ENCODE data around the gene HSPA12A. TPM values are rescaled to one million over a fixed set of nuclear protein-coding genes. Genes with fewer than 3 reads are reported as not detected.

The HSPA12A gene
- total RNA-seq, 3 donors from 2014 or later = 0.15 to 0.45 (median 0.16) TPM

DNA sequence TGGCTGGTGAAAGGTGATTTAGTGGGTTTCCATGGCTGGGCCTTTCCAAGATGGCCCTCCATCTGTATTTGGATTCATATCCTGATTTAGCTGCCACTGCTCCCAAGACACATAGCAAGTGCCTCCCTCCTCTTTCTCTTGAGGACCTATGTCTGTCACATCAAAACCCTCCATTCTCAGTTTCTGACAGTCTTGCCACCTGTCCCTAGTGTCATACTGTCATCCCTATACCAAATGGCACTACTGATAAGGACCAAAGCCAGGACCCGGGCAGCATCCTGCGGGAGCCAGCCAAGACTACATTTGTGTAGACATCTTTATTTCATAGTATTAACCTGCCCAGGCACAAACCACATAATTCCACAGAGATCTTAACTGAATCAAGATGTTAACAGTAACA is 86.8 kb downstream of the HSPA12A start:
- peaks cover 8% of the 10 kb centered on the region for H3K9me3 Mint-ChIP-seq
- H3K4me3 Mint-ChIP-seq = no peak overlapping the region
- ATAC-seq (no peak), DNase-seq (no peak)
- no peaks in the 10 kb centered on the region for H3K36me3 Mint-ChIP-seq (ENCODE audit: insufficient read depth)
- H3K27me3 Mint-ChIP-seq (ENCODE audit: low read depth) = peaks cover 15% of the 10 kb centered on the region
- H3K4me1 Mint-ChIP-seq (ENCODE audit: low read depth) = no peaks in the 10 kb centered on the region

DNA sequence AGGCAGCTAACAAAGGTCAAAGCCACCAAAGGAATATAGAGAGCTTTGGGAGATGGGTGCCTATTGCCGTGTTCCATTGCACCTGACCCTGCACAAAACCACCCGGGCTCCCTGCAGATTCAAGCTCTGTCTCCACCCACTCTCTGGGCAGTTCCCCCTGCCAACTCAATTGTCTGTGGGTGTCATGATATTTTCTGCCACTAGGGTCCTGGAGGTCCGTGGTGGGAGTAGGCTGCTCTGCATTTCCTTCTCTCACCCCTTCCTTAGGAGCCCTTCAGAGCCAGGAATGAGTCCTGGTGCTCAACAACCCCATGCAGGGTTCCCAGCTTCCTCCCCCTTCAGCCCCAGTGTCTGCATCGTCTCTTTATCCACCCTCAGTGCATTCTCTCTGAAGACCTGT is 87.5 kb downstream of the HSPA12A start:
- no peak for ATAC-seq
- DNase-seq = no peak
- H3K36me3 Mint-ChIP-seq (ENCODE audit: insufficient read depth) = no peaks in the 10 kb centered on the region
- peaks cover 15% of the 10 kb centered on the region for H3K27me3 Mint-ChIP-seq (ENCODE audit: low read depth)
- H3K9me3 Mint-ChIP-seq = peaks cover 8% of the 10 kb centered on the region
- no peaks in the 10 kb centered on the region for H3K4me1 Mint-ChIP-seq (ENCODE audit: low read depth)
- no peak overlapping the region for H3K4me3 Mint-ChIP-seq

DNA sequence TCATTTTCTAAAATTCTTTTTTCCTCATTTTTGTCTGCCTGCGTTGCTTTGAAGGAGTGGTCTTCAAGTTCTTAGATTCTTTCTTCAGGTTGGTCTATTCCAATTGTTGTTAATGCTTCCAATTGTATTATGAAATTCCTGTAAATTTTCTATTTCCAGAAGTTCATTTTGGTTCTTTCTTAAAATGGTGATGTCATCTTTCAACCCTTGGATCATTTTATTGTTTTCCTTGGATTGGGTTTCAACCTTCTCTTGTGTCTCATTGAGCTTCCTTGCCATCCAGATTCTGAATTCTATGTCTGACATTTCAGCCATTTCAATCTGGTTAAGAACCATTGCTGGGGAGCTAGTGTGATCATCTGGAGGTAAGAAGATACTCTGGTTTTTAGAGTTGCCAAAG is 88.5 kb downstream of the HSPA12A start:
- ATAC-seq (no peak), DNase-seq (no peak)
- Mint-ChIP-seq H3K4me1 (ENCODE audit: low read depth) (no peaks in the 10 kb centered on the region), H3K36me3 (ENCODE audit: insufficient read depth) (no peaks in the 10 kb centered on the region), H3K9me3 (peaks cover 15% of the 10 kb centered on the region), H3K27me3 (ENCODE audit: low read depth) (peaks cover 15% of the 10 kb centered on the region), H3K4me3 (no peak overlapping the region)

DNA sequence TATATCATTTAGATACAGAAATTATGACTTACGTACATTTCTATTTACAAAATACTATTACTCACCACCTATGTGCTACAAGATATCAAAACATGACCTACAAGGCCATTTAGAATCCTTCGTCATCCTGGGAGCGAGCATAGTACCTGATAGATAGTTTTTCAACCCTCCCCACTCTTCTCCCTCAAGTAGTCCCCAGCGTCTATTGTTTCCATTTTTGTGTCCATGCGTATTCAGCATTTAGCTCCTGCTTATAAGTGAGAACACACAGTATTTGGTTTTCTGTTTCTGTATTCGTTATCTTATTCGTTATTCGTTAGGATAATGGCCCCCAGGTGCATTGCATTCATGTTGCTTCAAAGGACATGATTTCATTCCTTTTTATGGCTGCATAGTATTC is 93.5 kb downstream of the HSPA12A start:
- no peaks in the 10 kb centered on the region for H3K4me1 Mint-ChIP-seq (ENCODE audit: low read depth)
- H3K27me3 Mint-ChIP-seq (ENCODE audit: low read depth) = peaks cover 8% of the 10 kb centered on the region
- peaks cover 16% of the 10 kb centered on the region for H3K9me3 Mint-ChIP-seq
- ATAC-seq = no peak
- H3K36me3 Mint-ChIP-seq (ENCODE audit: insufficient read depth) = no peaks in the 10 kb centered on the region
- H3K4me3 Mint-ChIP-seq = no peak overlapping the region
- DNase-seq = no peak

DNA sequence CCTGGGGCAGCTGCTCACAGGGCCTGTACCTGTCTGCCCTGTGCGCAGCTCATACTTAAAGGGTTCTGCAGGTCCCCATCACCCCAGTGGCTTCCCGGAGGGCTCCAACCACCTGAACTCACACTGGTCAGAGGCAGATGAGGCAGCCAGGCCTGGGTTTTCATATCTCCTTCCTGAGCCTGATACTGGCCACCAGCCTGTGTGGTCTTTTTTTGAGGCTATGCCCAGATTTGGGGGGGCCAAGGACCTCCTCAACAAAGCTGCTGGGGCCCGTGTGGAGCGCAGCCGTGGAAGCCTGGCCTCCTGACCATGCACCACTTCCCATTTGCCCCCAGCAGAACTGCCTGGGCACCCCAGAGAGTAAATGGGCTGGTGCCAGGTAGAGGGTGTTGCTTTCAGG is 95.9 kb downstream of the HSPA12A start:
- Mint-ChIP-seq H3K4me1 (ENCODE audit: low read depth) (no peaks in the 10 kb centered on the region), H3K36me3 (ENCODE audit: insufficient read depth) (no peaks in the 10 kb centered on the region), H3K4me3 (no peak overlapping the region), H3K9me3 (peaks cover 12% of the 10 kb centered on the region), H3K27me3 (ENCODE audit: low read depth) (peaks cover 11% of the 10 kb centered on the region)
- DNase-seq (no peak), ATAC-seq (no peak)

DNA sequence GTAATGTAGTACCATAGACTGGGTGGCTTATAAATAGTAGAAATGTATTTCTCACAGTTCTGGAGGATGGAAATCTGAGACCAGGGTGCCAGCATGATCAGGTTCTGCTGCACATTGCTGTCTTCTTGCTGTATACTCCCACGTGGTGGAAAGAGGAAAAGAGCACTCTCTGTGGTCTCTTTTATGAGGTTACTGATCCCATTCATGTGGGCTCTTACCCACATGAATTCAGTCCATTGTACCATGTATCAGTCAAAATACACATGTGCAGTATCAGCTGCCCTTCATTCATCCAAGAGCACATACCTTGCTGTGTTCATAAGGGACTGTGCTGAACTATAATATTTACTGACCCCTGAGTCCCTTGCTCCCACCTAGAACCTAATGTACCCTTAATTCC is 104.5 kb downstream of the HSPA12A start:
- no peaks in the 10 kb centered on the region for H3K9me3 Mint-ChIP-seq
- ATAC-seq = peak; percentile 71 to 73
- H3K27me3 Mint-ChIP-seq (ENCODE audit: low read depth) = peaks cover 6% of the 10 kb centered on the region
- no peak for DNase-seq
- H3K4me3 Mint-ChIP-seq = no peak overlapping the region
- no peaks in the 10 kb centered on the region for H3K36me3 Mint-ChIP-seq (ENCODE audit: insufficient read depth)
- H3K4me1 Mint-ChIP-seq (ENCODE audit: low read depth) = no peaks in the 10 kb centered on the region

DNA sequence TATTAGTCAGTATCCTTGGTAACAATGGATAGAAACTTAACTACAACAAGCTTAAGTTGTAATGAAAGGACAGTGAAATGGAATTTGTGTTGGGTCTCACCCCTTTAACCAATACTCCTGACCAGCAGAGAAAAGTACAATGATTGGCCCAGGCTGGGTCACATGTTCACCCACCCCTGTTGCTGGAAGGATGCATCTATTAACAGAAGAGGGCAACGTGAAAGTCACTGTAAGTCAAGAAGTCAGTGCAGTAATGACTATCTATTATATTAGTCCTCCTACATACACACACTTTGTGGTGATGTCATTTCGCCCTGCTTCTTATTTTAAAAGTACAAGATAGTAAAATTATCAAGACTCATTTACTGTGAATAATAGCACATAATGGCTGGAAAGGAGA is 105.4 kb downstream of the HSPA12A start:
- no peaks in the 10 kb centered on the region for H3K4me1 Mint-ChIP-seq (ENCODE audit: low read depth)
- H3K36me3 Mint-ChIP-seq (ENCODE audit: insufficient read depth) = no peaks in the 10 kb centered on the region
- H3K9me3 Mint-ChIP-seq = no peaks in the 10 kb centered on the region
- DNase-seq (no peak), ATAC-seq (no peak)
- peaks cover 1% of the 10 kb centered on the region for H3K27me3 Mint-ChIP-seq (ENCODE audit: low read depth)
- H3K4me3 Mint-ChIP-seq = no peak overlapping the region

DNA sequence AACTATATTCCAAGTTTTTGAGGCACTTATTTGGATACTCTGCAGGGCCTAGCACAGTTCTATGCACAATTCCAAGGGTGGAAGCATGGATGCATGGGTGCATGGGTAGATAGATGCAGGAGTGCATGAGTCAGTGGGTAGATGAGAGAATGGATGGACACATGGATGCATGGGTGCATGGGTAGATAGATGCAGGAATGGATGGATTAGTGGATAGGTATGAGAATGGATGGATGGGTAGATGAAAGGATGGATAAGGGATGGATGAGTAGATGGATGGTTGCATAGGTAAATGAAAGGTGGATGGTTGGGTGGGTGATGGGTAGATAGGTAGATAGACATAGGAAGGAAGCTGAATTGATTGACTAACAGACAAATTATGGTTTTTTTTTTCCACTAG is 106.0 kb downstream of the HSPA12A start:
- H3K4me1 Mint-ChIP-seq (ENCODE audit: low read depth) = no peaks in the 10 kb centered on the region

DNA sequence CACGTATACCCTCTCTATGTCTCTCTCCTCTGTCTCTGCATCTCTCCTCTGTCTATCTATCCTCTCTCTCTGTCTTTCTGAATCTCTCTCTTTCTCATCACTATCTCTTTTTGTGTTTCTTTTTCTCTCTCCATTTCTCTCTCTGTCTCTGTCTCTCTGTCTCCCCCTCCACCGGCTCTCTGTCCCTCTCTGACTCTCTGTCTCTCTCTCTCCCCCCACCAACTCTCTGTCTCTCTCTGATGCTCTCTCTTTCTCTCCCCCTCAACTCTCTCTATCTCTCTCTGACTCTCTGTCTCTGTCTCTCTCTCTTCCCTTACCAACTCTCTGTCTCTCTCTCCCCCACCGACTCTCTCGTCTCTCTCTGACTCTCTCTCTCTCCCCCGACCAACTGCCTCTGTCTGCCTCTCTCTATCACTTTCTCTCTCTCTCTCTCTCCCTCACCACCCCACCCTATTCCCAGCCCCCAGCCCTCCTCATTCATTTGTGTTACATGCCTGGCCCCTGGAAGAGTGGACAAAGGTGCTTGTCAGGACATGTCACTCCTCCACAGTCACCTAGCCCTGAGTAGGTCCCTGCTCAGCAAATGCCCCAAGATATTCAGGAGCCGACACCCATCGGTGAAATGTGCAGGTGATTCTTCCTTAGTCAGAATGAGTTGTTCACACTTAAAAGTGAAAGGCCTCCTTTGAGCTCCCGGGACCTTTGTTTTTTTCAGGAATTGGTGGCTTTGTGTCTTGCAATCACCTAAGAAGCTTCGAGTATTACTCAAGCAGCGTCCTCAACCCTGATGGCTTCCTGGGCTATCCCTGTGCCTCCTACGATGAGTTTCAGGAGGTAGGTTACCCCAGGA is 108.0 kb downstream of the HSPA12A start:
- ATAC-seq = no peak
- no peak overlapping the region for H3K4me3 Mint-ChIP-seq
- H3K4me1 Mint-ChIP-seq (ENCODE audit: low read depth) = no peaks in the 10 kb centered on the region
- H3K27me3 Mint-ChIP-seq (ENCODE audit: low read depth) = peaks cover 1% of the 10 kb centered on the region
- no peak for DNase-seq
- no peaks in the 10 kb centered on the region for H3K36me3 Mint-ChIP-seq (ENCODE audit: insufficient read depth)
- H3K9me3 Mint-ChIP-seq = no peaks in the 10 kb centered on the region

More for the DNA sequence above, 106.0 kb downstream of the HSPA12A start:
- Mint-ChIP-seq H3K36me3 (ENCODE audit: insufficient read depth) (no peaks in the 10 kb centered on the region), H3K4me3 (no peak overlapping the region), H3K27me3 (ENCODE audit: low read depth) (peaks cover 1% of the 10 kb centered on the region), H3K9me3 (no peaks in the 10 kb centered on the region)
- DNase-seq (no peak), ATAC-seq (no peak)

DNA sequence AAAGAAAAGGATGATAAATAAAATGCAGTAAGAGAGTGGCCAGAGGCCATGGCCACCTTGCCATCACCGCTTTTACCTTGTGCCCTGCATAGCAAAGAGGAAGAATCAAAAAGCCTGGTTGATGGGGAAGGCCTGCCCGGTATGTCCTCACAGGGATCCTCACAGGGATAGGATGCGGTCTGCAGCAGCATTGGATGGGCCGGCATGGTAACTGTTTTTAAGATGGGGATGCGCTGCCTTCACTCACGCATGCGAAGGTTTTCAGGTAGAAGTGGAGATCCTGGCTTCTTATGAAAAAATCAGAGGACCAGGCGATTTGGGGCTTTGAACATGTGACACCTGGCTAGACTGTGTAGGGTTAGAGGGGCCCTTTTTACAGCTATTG is 109.2 kb downstream of the HSPA12A start:
- H3K36me3 Mint-ChIP-seq (ENCODE audit: insufficient read depth) = no peaks in the 10 kb centered on the region
- no peak overlapping the region for H3K4me3 Mint-ChIP-seq
- DNase-seq (no peak), ATAC-seq (no peak)
- no peaks in the 10 kb centered on the region for H3K9me3 Mint-ChIP-seq
- H3K4me1 Mint-ChIP-seq (ENCODE audit: low read depth) = no peaks in the 10 kb centered on the region
- H3K27me3 Mint-ChIP-seq (ENCODE audit: low read depth) = peaks cover 1% of the 10 kb centered on the region

DNA sequence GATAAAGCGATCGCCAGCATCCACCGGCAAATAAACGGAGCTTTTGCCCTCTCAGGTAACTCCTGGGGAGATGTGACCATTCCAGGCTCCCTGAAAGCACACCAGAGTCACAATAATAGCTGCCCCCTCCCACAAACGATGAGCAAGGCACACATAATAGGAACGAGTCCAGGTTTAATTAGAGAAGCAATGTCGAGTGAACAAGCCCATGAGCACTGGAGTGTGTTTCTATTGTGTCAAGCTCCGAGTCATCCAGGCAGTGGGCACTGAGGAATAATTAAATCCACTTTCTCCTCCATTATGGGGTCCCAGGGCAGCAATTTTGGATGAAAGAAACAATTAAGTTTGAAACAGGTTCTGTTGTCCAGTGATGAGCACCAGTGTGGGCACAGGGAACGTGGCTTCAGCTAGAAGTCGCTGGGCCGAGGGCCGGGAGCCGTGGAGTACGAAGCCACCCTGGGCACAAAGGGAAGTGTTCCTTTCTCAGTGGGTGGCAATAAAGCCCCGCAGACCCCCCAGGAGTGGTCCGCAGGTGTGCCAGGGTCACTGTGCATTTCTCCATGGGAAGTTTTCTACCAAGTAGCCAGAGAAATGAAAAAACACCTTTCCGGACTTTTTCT is 109.7 kb downstream of the HSPA12A start:
- H3K36me3 Mint-ChIP-seq (ENCODE audit: insufficient read depth) = no peaks in the 10 kb centered on the region
- DNase-seq (no peak), ATAC-seq (no peak)
- no peaks in the 10 kb centered on the region for H3K4me1 Mint-ChIP-seq (ENCODE audit: low read depth)
- H3K27me3 Mint-ChIP-seq (ENCODE audit: low read depth) = peaks cover 1% of the 10 kb centered on the region
- H3K9me3 Mint-ChIP-seq = no peaks in the 10 kb centered on the region
- no peak overlapping the region for H3K4me3 Mint-ChIP-seq

DNA sequence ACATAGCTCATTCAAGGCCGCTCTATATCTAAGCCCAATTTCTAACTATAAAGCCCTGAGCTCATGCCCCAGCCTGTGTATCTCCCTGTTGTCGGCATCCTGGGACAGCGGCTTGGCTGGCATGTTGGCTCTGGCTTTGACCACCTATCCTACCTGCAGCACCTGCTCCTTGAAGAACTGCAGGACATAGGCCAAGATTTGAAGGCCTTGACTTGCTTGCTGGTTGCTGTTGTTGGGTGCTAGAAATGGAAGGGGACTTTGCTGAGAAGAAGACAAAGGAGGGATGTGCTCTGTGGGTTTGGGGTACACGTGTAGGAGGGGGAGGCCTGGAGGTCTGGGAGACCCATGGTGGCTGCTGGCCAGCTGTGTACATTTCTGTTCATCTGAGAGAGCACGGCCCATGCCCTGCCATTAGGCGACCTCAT is 110.5 kb downstream of the HSPA12A start:
- Mint-ChIP-seq H3K36me3 (ENCODE audit: insufficient read depth) (no peaks in the 10 kb centered on the region), H3K9me3 (no peaks in the 10 kb centered on the region), H3K27me3 (ENCODE audit: low read depth) (peaks cover 5% of the 10 kb centered on the region), H3K4me3 (no peak overlapping the region), H3K4me1 (ENCODE audit: low read depth) (no peaks in the 10 kb centered on the region)
- no peak for DNase-seq
- no peak for ATAC-seq

DNA sequence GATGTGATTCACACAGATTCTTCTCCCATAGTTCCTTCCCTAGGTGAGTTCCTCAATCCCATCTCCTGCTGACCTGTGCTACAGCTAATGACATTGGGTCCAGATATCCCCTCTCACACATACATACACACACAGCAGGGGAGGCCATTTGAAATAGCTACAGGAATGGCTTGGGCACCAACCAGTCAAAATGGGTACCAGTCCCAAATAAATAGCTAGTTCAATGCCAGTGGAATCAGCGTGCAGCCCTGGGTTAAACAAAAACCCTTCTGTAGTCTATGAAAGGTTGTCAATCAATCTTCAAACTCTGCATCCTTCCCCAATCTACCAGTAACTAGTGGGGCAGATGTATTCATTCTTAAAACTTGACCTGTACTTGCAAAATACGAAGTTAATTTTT is 112.3 kb downstream of the HSPA12A start:
- peaks cover 15% of the 10 kb centered on the region for H3K27me3 Mint-ChIP-seq (ENCODE audit: low read depth)

DNA sequence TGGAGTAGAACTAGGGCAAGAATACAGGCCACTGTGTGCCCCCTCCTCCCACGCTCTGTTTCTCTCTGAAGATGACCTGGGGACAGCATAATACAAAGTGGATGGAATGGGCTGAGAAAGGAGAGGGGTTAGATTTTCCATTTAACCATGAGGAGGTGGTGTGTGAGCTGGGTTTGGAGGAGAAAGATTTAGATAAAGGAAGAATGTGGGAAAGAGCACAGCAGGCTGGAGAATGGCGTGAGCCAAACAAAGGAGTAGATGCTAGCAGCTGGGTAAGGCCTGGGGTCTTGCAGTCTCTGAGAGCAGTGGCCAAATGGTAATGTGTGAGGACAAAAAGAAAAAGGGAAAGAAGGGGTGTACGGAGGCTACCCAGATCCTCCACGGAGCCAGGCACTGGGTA is 113.0 kb downstream of the HSPA12A start:
- Mint-ChIP-seq H3K36me3 (ENCODE audit: insufficient read depth) (no peaks in the 10 kb centered on the region), H3K4me1 (ENCODE audit: low read depth) (no peaks in the 10 kb centered on the region), H3K9me3 (no peaks in the 10 kb centered on the region), H3K27me3 (ENCODE audit: low read depth) (peaks cover 15% of the 10 kb centered on the region), H3K4me3 (no peak overlapping the region)
- DNase-seq (no peak), ATAC-seq (no peak)

More for the DNA sequence above, 112.3 kb downstream of the HSPA12A start:
- Mint-ChIP-seq H3K9me3 (no peaks in the 10 kb centered on the region), H3K4me1 (ENCODE audit: low read depth) (no peaks in the 10 kb centered on the region), H3K36me3 (ENCODE audit: insufficient read depth) (no peaks in the 10 kb centered on the region), H3K4me3 (no peak overlapping the region)
- ATAC-seq = no peak
- DNase-seq = no peak

DNA sequence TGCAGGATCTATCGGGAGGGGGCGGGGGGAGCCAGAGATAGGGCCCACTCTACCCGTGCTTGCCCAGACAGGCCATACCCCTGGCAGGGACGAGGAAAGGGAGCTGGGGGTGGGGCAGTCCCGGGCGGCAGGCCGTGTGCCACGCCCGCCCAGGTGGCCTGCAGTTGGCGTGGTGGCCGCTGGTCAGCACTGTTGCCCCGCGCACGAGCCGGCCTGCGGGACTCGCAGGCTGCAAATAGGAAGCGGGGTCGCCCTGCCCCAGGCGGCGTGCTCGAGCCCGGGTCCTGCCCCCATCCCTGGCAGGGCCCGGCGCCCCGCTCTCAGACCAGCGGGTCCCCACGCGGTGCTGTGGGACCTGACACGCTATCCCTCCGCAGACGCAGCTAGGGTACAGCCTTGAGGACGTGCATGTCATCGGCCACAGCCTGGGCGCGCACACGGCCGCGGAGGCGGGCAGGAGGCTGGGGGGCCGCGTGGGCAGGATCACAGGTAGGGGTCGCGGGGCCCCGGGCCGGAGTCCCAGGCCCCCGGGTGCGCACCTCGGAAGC is 114.9 kb downstream of the HSPA12A start:
- no peak overlapping the region for H3K4me3 Mint-ChIP-seq
- no peaks in the 10 kb centered on the region for H3K9me3 Mint-ChIP-seq
- H3K36me3 Mint-ChIP-seq (ENCODE audit: insufficient read depth) = no peaks in the 10 kb centered on the region
- peaks cover 14% of the 10 kb centered on the region for H3K27me3 Mint-ChIP-seq (ENCODE audit: low read depth)
- ATAC-seq (no peak), DNase-seq (no peak)
- no peaks in the 10 kb centered on the region for H3K4me1 Mint-ChIP-seq (ENCODE audit: low read depth)
